Right kidney (tissue), 1 donor: ENCODE results near the gene PPFIBP1.
"Not testable (repeated sequence)": the region's sequence is repeated elsewhere in the genome, so short reads cannot be mapped to it uniquely, and the experiment has no call there.

Experiments
- DNase-seq: peaks from one replicate; pipeline ENCODE4 v3.0.0-alpha.2; 2016

The PPFIBP1 gene

GRCh38 chr12:27564612-27565213 is 40.7 kb downstream of the PPFIBP1 start:
- no peak for DNase-seq

- DNase-seq, result no peak
Measured at GRCh38 chr12:27566159-27566558, 42.2 kb downstream of the PPFIBP1 start.

- no peak for DNase-seq
Measured at GRCh38 chr12:27566626-27567025, 42.6 kb downstream of the PPFIBP1 start.

GRCh38 chr12:27571463-27571862 is 47.5 kb downstream of the PPFIBP1 start:
- DNase-seq, result no peak

GRCh38 chr12:27572486-27573255 is 48.7 kb downstream of the PPFIBP1 start:
- DNase-seq, result no peak

- DNase-seq, result no peak
Measured at GRCh38 chr12:27573972-27574371, 50.0 kb downstream of the PPFIBP1 start.

- DNase-seq, result no peak
Measured at GRCh38 chr12:27575090-27575761, 51.2 kb downstream of the PPFIBP1 start.

- no peak for DNase-seq
Measured at GRCh38 chr12:27575762-27576118, 51.7 kb downstream of the PPFIBP1 start.

- DNase-seq, result no peak
Measured at GRCh38 chr12:27576667-27577347, 52.8 kb downstream of the PPFIBP1 start.

- no peak for DNase-seq
Measured at GRCh38 chr12:27577688-27578087, 53.7 kb downstream of the PPFIBP1 start.

- no peak for DNase-seq
Measured at GRCh38 chr12:27578689-27579372, 54.8 kb downstream of the PPFIBP1 start.

GRCh38 chr12:27580561-27581330 is 56.7 kb downstream of the PPFIBP1 start:
- DNase-seq, result no peak

- DNase-seq, result not testable (repeated sequence)
Measured at GRCh38 chr12:27581331-27581671, 57.3 kb downstream of the PPFIBP1 start.

- DNase-seq, result not testable (repeated sequence)
Measured at GRCh38 chr12:27581833-27582232, 57.8 kb downstream of the PPFIBP1 start.

GRCh38 chr12:27582445-27582844 is 58.4 kb downstream of the PPFIBP1 start:
- DNase-seq, result not testable (repeated sequence)

- no peak for DNase-seq
Measured at GRCh38 chr12:27583057-27583797, 59.2 kb downstream of the PPFIBP1 start.

- DNase-seq, result no peak
Measured at GRCh38 chr12:27583981-27584380, 60.0 kb downstream of the PPFIBP1 start.

- no peak for DNase-seq
Measured at GRCh38 chr12:27585739-27586265, 61.8 kb downstream of the PPFIBP1 start.

- not testable (repeated sequence) for DNase-seq
Measured at GRCh38 chr12:27588075-27588730, 64.2 kb downstream of the PPFIBP1 start.

GRCh38 chr12:27588776-27589175 is 64.8 kb downstream of the PPFIBP1 start:
- DNase-seq, result no peak
